ENCODE measurements around the gene ADORA2B. TPM values are rescaled to one million over a fixed set of nuclear protein-coding genes. Genes with fewer than 3 reads are reported as not detected.

Gene ADORA2B
- total RNA-seq, 1 donor from 2014 or later, result 0.48 TPM

GRCh38 chr17:15981646-15982580 is 37.0 kb downstream of the ADORA2B start:
- TF ChIP-seq CTCF (IDR thresholded peaks at IDR 0.05; ENCODE audit: unreplicated experiment), result no peak
- Mint-ChIP-seq H3K27ac (peak overlapping the region; percentile 63), H3K9me3 (ENCODE audit: low read depth) (peaks cover 6% of the 10 kb centered on the region), H3K4me3 (ENCODE audit: low read depth) (no peak overlapping the region), H3K4me1 (ENCODE audit: low read depth) (no peaks in the 10 kb centered on the region), H3K36me3 (ENCODE audit: insufficient read depth) (peaks cover 37% of the 10 kb centered on the region), H3K27me3 (no peaks in the 10 kb centered on the region)
- no peak for DNase-seq (ENCODE audit: low spot score, unreplicated experiment)

- no peak overlapping the region for H3K27ac Mint-ChIP-seq
- H3K9me3 Mint-ChIP-seq (ENCODE audit: low read depth), result no peaks in the 10 kb centered on the region
- DNase-seq (ENCODE audit: low spot score, unreplicated experiment), result no peak
- TF ChIP-seq CTCF (IDR thresholded peaks at IDR 0.05; ENCODE audit: unreplicated experiment), result no peak
- H3K4me1 Mint-ChIP-seq (ENCODE audit: low read depth), result peaks cover 10% of the 10 kb centered on the region
- peaks cover 5% of the 10 kb centered on the region for H3K36me3 Mint-ChIP-seq (ENCODE audit: insufficient read depth)
- H3K27me3 Mint-ChIP-seq, result no peaks in the 10 kb centered on the region
- no peak overlapping the region for H3K4me3 Mint-ChIP-seq (ENCODE audit: low read depth)
These were observed 51.4 kb downstream of the ADORA2B start for GRCh38 chr17:15996322-15996721.

- H3K27me3 Mint-ChIP-seq, result no peaks in the 10 kb centered on the region
- peaks cover 7% of the 10 kb centered on the region for H3K9me3 Mint-ChIP-seq (ENCODE audit: low read depth)
- no peak for DNase-seq (ENCODE audit: low spot score, unreplicated experiment)
- peaks cover 21% of the 10 kb centered on the region for H3K36me3 Mint-ChIP-seq (ENCODE audit: insufficient read depth)
- peaks cover 13% of the 10 kb centered on the region for H3K4me1 Mint-ChIP-seq (ENCODE audit: low read depth)
- peak overlapping the region; percentile 80 for H3K4me3 Mint-ChIP-seq (ENCODE audit: low read depth)
- TF ChIP-seq CTCF (IDR thresholded peaks at IDR 0.05; ENCODE audit: unreplicated experiment), result no peak
- H3K27ac Mint-ChIP-seq, result peak overlapping the region; percentile 97
These were observed 53.2 kb downstream of the ADORA2B start for GRCh38 chr17:15998031-15998562.

GRCh38 chr17:15999141-15999973 is 54.4 kb downstream of the ADORA2B start, which contains the start of the genes TTC19 and ZSWIM7:
Gene TTC19 (plus strand): TSS chr17:15999824. CDS start chr17:15999849, 25 bp downstream.
Gene ZSWIM7 (minus strand): TSS chr17:15999704. CDS start chr17:15999594, 110 bp downstream.
- H3K27me3 Mint-ChIP-seq, result no peaks in the 10 kb centered on the region
- H3K27ac Mint-ChIP-seq, result peak within 1 kb of the TSS; percentile 97
- peak within 1 kb of the TSS; percentile 85 for H3K4me3 Mint-ChIP-seq (ENCODE audit: low read depth)
- H3K36me3 Mint-ChIP-seq (ENCODE audit: insufficient read depth), result peaks cover 28% of the 10 kb centered on the region
- peaks cover 7% of the 10 kb centered on the region for H3K9me3 Mint-ChIP-seq (ENCODE audit: low read depth)
- TF ChIP-seq CTCF (IDR thresholded peaks at IDR 0.05; ENCODE audit: unreplicated experiment), result no peak
- peaks cover 13% of the 10 kb centered on the region for H3K4me1 Mint-ChIP-seq (ENCODE audit: low read depth)
- DNase-seq (ENCODE audit: low spot score, unreplicated experiment), result peak; percentile 95
